Adrenal gland (tissue), 5 donors: ENCODE measurements around the gene TPD52L1.

Source experiments
- CTCF ChIP-seq, 6 experiments: fragments of 450-650 bp in 4 of 6; fragments of 200-600 bp in 2 of 6; sonication (generic) in 1 of 6; IDR thresholded peaks; 1 replicate in 5 of 6; 2 replicates in 1 of 6; pipeline versions ENCODE4 v1.5.1 to v1.8.0; 2016 to 2021; ENCODE audit warnings: antibody characterized with exemption in 6 of 6, mild to moderate bottlenecking in 2 of 6, moderate library complexity in 1 of 6
- POLR2A ChIP-seq, 2 donors: fragments of 450-650 bp; IDR thresholded peaks; one replicate each; pipeline ENCODE4 v1.6.1; 2017; ENCODE audit warnings: antibody characterized with exemption in 2 of 2, mild to moderate bottlenecking in 2 of 2, moderate library complexity in 1 of 2
- donor health status: DM: no; HTN: no; CAD: no.

- TF ChIP-seq CTCF (IDR thresholded peaks at IDR 0.05), result no peak
- TF ChIP-seq POLR2A (IDR thresholded peaks at IDR 0.05), result no peak
These were observed 48.6 kb downstream of the TPD52L1 start for GRCh38 chr6:125201961-125202729.
